KMS-11 (cell line): ENCODE data around the gene HTR6.

ENCODE experiments used
- H2AFZ ChIP-seq: fragments of 200-600 bp; sonication (generic); 2 replicates; pipeline ENCODE4 v1.6.1; 2016; ENCODE audit warnings: antibody characterized with exemption, mixed run types, low read depth
- H3K27ac ChIP-seq: fragments of 200-600 bp; sonication (generic); 2 replicates; pipeline ENCODE4 v1.6.1; 2016; ENCODE audit warnings: mild to moderate bottlenecking, mixed run types
- H3K27me3 ChIP-seq: fragments of 200-600 bp; sonication (generic); 2 replicates; pipeline ENCODE4 v1.6.1; 2017; ENCODE audit warnings: mild to moderate bottlenecking, low read depth, mixed run types, moderate library complexity; ENCODE audit not compliant: insufficient read depth
- H3K36me3 ChIP-seq: fragments of 200-600 bp; sonication (generic); 2 replicates; pipeline ENCODE4 v1.6.1; 2017; ENCODE audit warnings: mild to moderate bottlenecking, mixed run types; ENCODE audit not compliant: insufficient read depth
- H3K4me1 ChIP-seq: fragments of 200-600 bp; sonication (generic); 2 replicates; pipeline ENCODE4 v1.6.1; 2016; ENCODE audit warnings: mild to moderate bottlenecking, low read depth, mixed run types; ENCODE audit not compliant: poor library complexity, severe bottlenecking
- H3K4me2 ChIP-seq: fragments of 200-600 bp; sonication (generic); 2 replicates; pipeline ENCODE4 v1.7.0; 2016; ENCODE audit warnings: mild to moderate bottlenecking, mixed run types
- H3K4me3 ChIP-seq: fragments of 200-600 bp; sonication (generic); IDR thresholded peaks from 2 replicates; pipeline ENCODE4 v1.6.1; 2017; ENCODE audit warnings: low read depth, low read length, mixed read lengths; ENCODE audit not compliant: insufficient read depth
- H3K79me2 ChIP-seq: fragments of 200-600 bp; sonication (generic); 2 replicates; pipeline ENCODE4 v1.6.1; 2016; ENCODE audit warnings: low read depth, mixed run types; ENCODE audit not compliant: insufficient read depth
- H3K9ac ChIP-seq: fragments of 200-600 bp; sonication (generic); 2 replicates; pipeline ENCODE4 v1.6.1; 2016; ENCODE audit warnings: mild to moderate bottlenecking, mixed run types
- H4K20me1 ChIP-seq: fragments of 200-600 bp; sonication (generic); 2 replicates; pipeline ENCODE4 v1.6.1; 2016; ENCODE audit warnings: mild to moderate bottlenecking, mixed run types; ENCODE audit not compliant: insufficient read depth
- CTCF ChIP-seq: fragments of 200-600 bp; sonication (generic); conservative IDR thresholded peaks from 2 replicates; pipeline ENCODE4 v1.6.1; 2017; ENCODE audit warnings: low read depth, mild to moderate bottlenecking, antibody characterized with exemption, low read length, moderate library complexity, mixed read lengths

The HTR6 gene

GRCh38 chr1:19676438-19676922 lies 11.8 kb downstream of the HTR6 start:
- Histone ChIP-seq H3K4me1 (no peaks in the 10 kb centered on the region), H3K4me2 (no peak overlapping the region), H3K36me3 (no peaks in the 10 kb centered on the region), H4K20me1 (no peaks in the 10 kb centered on the region), H2AFZ (no peak overlapping the region), H3K4me3 (no peak overlapping the region), H3K79me2 (no peaks in the 10 kb centered on the region), H3K27me3 (peaks cover 10% of the 10 kb centered on the region), H3K27ac (no peak overlapping the region), H3K9ac (no peak overlapping the region)
- TF ChIP-seq CTCF, result no peak

GRCh38 chr1:19678493-19678892 lies 13.8 kb downstream of the HTR6 start:
- Histone ChIP-seq H3K79me2 (no peaks in the 10 kb centered on the region), H3K27ac (no peak overlapping the region), H3K4me3 (no peak overlapping the region), H3K36me3 (no peaks in the 10 kb centered on the region), H3K27me3 (peaks cover 2% of the 10 kb centered on the region; the same call in 1 of the 2 replicates), H3K4me1 (no peaks in the 10 kb centered on the region), H2AFZ (no peak overlapping the region), H3K4me2 (no peak overlapping the region), H4K20me1 (no peaks in the 10 kb centered on the region), H3K9ac (no peak overlapping the region)
- no peak for TF ChIP-seq CTCF

- no peaks in the 10 kb centered on the region for H3K79me2 ChIP-seq
- peaks cover 2% of the 10 kb centered on the region; the same call in 1 of the 2 replicates for H3K27me3 ChIP-seq
- no peak overlapping the region for H3K4me2 ChIP-seq
- H4K20me1 ChIP-seq, result no peaks in the 10 kb centered on the region
- no peaks in the 10 kb centered on the region for H3K4me1 ChIP-seq
- H3K9ac ChIP-seq, result no peak overlapping the region
- H3K27ac ChIP-seq, result no peak overlapping the region
- H3K36me3 ChIP-seq, result no peaks in the 10 kb centered on the region
- TF ChIP-seq CTCF, result no peak
- no peak overlapping the region for H3K4me3 ChIP-seq
- no peak overlapping the region for H2AFZ ChIP-seq
These were observed 14.3 kb downstream of the HTR6 start for GRCh38 chr1:19678931-19679453.

- Histone ChIP-seq H4K20me1 (no peaks in the 10 kb centered on the region), H3K27me3 (peaks cover 2% of the 10 kb centered on the region; the same call in 1 of the 2 replicates), H3K9ac (no peak overlapping the region), H3K27ac (no peak overlapping the region), H3K4me1 (no peaks in the 10 kb centered on the region), H3K79me2 (no peaks in the 10 kb centered on the region), H2AFZ (no peak overlapping the region), H3K4me2 (no peak overlapping the region), H3K4me3 (no peak overlapping the region), H3K36me3 (no peaks in the 10 kb centered on the region)
- TF ChIP-seq CTCF, result no peak
These were observed 15.0 kb downstream of the HTR6 start for GRCh38 chr1:19679691-19680090.
